ENCODE results near the gene RBM4.
A peak's percentile ranks its signal among the peaks of the same experiment; 100 is the strongest.

RBM4 gene

DNA sequence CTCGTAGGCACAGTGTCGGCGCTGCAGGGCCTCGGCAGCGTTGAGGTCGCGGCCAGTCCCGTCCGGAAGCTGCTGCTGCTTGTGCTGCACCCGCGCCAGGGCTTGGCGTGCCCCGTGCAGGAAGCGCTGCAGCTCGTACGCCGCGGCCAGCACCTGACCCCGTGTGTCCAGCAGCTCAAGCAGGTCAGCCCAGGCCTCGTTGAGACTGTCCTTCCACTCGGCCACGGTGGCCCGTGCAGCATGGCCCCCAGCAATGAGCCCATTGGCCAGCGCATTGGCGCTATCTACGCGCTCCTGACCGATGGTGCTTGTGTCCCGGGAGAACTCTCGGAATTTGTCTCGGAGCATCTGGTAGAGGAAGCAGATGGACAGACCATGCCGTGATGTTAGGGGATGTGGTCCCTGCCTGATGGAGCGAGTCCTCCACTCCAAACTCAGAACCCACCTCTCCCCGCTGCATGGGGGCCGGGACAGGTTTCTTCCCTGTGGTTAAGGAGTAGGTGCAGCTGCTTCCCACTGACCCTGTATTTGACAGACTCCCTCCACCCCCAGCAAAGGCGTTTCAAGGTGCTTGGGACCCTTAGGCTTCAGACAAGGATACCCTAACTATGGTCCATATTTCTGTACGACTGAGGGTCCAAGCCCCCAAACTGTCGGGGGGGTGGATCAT, 52.9 kb downstream of the RBM4 start:
- no peak for DNase-seq

DNA sequence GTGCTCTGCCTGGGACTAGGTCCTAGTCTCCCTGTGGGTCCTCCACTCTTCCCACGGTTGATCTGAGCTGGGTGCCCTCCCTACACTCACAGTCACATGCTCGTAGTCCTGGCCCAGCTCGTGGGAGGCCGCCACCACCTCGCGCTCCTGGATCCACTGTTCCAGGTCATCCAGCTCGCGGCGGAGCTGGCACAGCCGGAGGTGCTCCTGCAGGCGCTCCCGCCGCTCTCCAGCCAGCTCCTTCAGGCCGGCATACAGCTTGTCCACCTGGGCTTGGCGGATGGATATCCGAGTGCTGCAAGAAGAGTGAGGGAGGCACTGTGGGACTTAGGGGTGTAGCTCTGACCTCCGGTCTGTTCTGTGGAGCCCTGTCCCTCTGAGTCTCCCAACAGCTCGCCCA, 53.9 kb downstream of the RBM4 start:
- DNase-seq: no peak

GRCh38 chr11:66692871-66693331, 54.4 kb downstream of the RBM4 start:
- DNase-seq: no peak

DNA sequence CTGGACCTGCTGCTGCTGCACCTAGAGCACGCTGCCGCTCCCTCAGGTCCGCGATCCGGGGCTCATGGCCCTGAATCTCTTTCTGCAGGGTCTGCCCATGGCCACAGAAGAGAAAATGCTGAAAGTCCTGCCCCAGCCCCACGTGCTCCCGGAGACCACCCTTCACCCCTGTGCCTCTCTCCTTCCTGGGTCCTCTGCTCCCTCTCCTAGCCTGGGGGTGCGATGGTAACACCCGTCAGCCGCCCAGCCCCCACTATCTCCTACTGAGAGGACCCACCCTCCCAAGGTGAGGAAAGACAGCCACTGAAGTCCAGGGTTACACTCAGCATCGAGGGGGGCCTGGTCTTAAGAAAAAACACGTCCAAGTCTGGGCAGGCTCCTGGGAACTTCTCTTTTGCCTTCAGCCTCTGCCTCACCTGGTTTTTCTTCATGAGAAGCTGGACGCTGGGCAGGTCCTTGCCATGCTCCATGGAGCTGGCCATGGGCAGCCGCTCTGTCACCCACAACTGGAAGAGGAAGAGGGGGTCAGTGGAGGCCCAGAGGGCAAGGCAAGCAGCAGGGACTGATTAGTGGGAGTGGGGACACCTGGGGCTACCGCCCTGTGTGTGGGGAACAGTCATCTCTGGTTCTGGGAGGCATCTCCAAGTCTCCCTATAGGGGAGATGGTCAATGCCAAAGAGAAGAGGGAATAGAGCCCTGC, 55.0 kb downstream of the RBM4 start:
- DNase-seq: no peak

GRCh38 chr11:66694056-66694410, 55.5 kb downstream of the RBM4 start:
- no peak for DNase-seq

GRCh38 chr11:66694732-66695207, 56.3 kb downstream of the RBM4 start:
- peak; percentile 81 to 89 for DNase-seq
